GM18868 (cell line): ENCODE results near the gene PXDN.

ENCODE experiments used
- ATAC-seq: cut with Tn5 transposase; IDR thresholded peaks from one replicate; pipeline ENCODE4 v1.9.1; 2021; ENCODE audit warnings: mild to moderate bottlenecking, moderate library complexity; ENCODE audit not compliant: unreplicated experiment

The PXDN gene

GRCh38 chr2:1586251-1586922 is 157.9 kb downstream of the PXDN start:
- no peak for ATAC-seq

DNA sequence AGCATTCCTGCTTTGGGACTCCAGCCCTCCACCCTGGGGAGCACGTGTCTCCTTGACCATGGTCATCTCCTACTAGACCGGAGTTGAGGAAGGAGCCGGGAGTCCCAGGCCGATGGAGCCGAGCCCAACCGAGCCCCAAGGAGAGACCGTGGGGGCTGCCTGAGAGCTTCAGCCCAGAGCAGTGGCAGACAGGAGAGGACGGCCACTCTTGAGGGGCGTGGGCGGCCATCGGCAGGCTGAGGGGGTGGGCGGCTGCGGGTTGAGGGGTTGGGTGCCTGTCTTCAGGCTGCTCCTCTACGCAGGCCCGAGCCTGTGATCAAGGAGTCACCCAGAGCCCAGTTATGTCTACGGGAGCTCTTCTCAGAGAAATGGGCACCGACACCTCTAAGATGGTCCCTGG is 158.7 kb downstream of the PXDN start:
- no peak for ATAC-seq

GRCh38 chr2:1584691-1585485 is 159.4 kb downstream of the PXDN start:
- ATAC-seq = no peak

- ATAC-seq = no peak
Measured at GRCh38 chr2:1584051-1584531, 160.2 kb downstream of the PXDN start.

DNA sequence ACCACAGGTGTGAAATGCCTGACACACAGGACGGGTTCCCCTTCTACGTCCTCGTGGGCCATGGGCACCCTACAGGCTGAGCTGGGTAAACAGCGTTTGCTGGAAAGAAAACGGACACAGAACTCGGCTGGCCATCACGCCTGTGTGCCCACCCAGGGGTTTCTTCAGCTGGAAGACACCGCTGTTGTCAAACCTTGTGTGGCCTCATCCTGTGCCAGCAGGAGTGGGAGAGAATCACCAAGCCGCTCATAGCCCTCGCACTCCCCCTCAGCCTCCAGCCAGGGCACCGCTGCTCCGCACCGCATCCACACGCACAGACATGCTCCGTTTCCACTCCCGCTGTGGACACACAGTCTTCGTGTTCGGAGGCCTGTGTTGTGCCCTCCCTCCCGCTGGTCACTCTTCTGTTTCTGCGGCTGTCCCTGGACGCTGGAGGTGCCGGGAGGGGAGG is 161.4 kb downstream of the PXDN start:
- ATAC-seq = no peak

- no peak for ATAC-seq
Measured at GRCh38 chr2:1581965-1582625, 162.2 kb downstream of the PXDN start.
